SK-N-SH (cell line): Measurements from ENCODE around the gene DXO. TPM values are rescaled to one million over a fixed set of nuclear protein-coding genes. Genes with fewer than 3 reads are reported as not detected.

Experiments used
- CTCF ChIA-PET: fragments of 300-600, 350-600 bp; formaldehyde crosslinking; extraction: SDS; loops from one replicate; lab custom pipeline; 2021; lab: Yijun Ruan, JAX
- POLR2A ChIA-PET: fragments of 350-600 bp; sonication (Branson Sonifier 250); formaldehyde crosslinking; extraction: SDS; loops from one replicate; lab custom pipeline; 2020; ENCODE audit warnings: antibody characterized with exemption, inconsistent platforms; lab: Yijun Ruan, JAX
- DNase-seq: peaks from one replicate; pipeline ENCODE4 v3.0.0; 2012
- H2AFZ ChIP-seq: fragments of 200-600 bp; sonication (generic); 2 replicates; pipeline ENCODE4 v1.8.1; 2016; ENCODE audit warnings: antibody characterized with exemption, mild to moderate bottlenecking, low read depth
- H3F3A ChIP-seq: fragments of 200-600 bp; sonication (generic); replicated peaks from 2 replicates; pipeline ENCODE3; 2016; ENCODE audit warnings: antibody characterized with exemption, mild to moderate bottlenecking; ENCODE audit not compliant: insufficient read depth
- H3K27ac ChIP-seq, 2 experiments: fragments of 200-500 bp in 1 of 2; fragments of 200-600 bp in 1 of 2; sonication (Bioruptor generic) in 1 of 2; sonication (generic), shearing (Covaris generic) in 1 of 2; 2 replicates each; pipeline versions ENCODE4 v1.5.1 to v1.6.1; 2014 to 2016; ENCODE audit warnings: low read depth in 2 of 2, inconsistent platforms in 1 of 2, low read length in 1 of 2, mild to moderate bottlenecking in 1 of 2, mixed read lengths in 1 of 2
- H3K27me3 ChIP-seq: fragments of 200-600 bp; sonication (generic), shearing (Covaris generic); 2 replicates; pipeline ENCODE4 v1.6.1; 2016; ENCODE audit warnings: mixed run types; ENCODE audit not compliant: insufficient read depth
- H3K36me3 ChIP-seq, 2 experiments: fragments of 200-500 bp in 1 of 2; fragments of 200-600 bp in 1 of 2; sonication (Bioruptor generic) in 1 of 2; sonication (generic) in 1 of 2; replicated peaks in 1 of 2; 2 replicates each; pipeline versions ENCODE3 to v1.5.1; 2014 to 2016; ENCODE audit warnings: low read length in 1 of 2, mild to moderate bottlenecking in 1 of 2; ENCODE audit not compliant: insufficient read depth in 2 of 2, control insufficient read depth in 1 of 2
- H3K4me1 ChIP-seq, 2 experiments: fragments of 200-500 bp in 1 of 2; fragments of 200-600 bp in 1 of 2; sonication (Bioruptor generic) in 1 of 2; sonication (generic), shearing (Covaris generic) in 1 of 2; 2 replicates each; pipeline versions ENCODE4 v1.5.1 to v1.6.1; 2014 to 2016; ENCODE audit warnings: low read depth in 1 of 2, low read length in 1 of 2, mixed run types in 1 of 2; ENCODE audit not compliant: insufficient read depth in 2 of 2, control insufficient read depth in 1 of 2
- H3K4me2 ChIP-seq: fragments of 200-600 bp; sonication (generic), shearing (Covaris generic); 2 replicates; pipeline ENCODE4 v1.6.1; 2017; ENCODE audit warnings: mixed run types
- H3K4me3 ChIP-seq, 2 experiments: fragments of 200-500 bp in 1 of 2; fragments of 200-600 bp in 1 of 2; sonication (Bioruptor generic) in 1 of 2; sonication (generic), shearing (Covaris generic) in 1 of 2; 2 replicates each; pipeline versions ENCODE4 v1.5.1 to v1.8.1; 2014 to 2016; ENCODE audit warnings: low read depth in 2 of 2, inconsistent platforms in 1 of 2, low read length in 1 of 2, mild to moderate bottlenecking in 1 of 2, mixed read lengths in 1 of 2, moderate library complexity in 1 of 2
- H3K79me2 ChIP-seq: fragments of 200-600 bp; sonication (generic); 2 replicates; pipeline ENCODE4 v1.8.1; 2017; ENCODE audit warnings: mild to moderate bottlenecking; ENCODE audit not compliant: insufficient read depth
- H3K9ac ChIP-seq: fragments of 200-600 bp; sonication (generic); 2 replicates; pipeline ENCODE4 v1.6.1; 2017; ENCODE audit warnings: mixed run types
- H3K9me2 ChIP-seq: fragments of 200-600 bp; sonication (generic); 2 replicates; pipeline ENCODE4 v1.6.1; 2017; ENCODE audit warnings: mixed run types
- H3K9me3 ChIP-seq: fragments of 200-600 bp; sonication (generic); 2 replicates; pipeline ENCODE4 v1.6.1; 2017; ENCODE audit warnings: mixed run types, mild to moderate bottlenecking, moderate library complexity
- H4K20me1 ChIP-seq: fragments of 200-600 bp; sonication (generic); 2 replicates; pipeline ENCODE4 v1.6.1; 2017; ENCODE audit warnings: mild to moderate bottlenecking, mixed run types; ENCODE audit not compliant: insufficient read depth
- CHD2 ChIP-seq: fragments of 150-350 bp; IDR thresholded peaks from 2 replicates; pipeline ENCODE4 v1.6.1; 2018; ENCODE audit warnings: low read length; ENCODE audit not compliant: partially characterized antibody
- CTCF ChIP-seq: fragments of 200-600 bp; sonication (generic); IDR thresholded peaks from 2 replicates; pipeline ENCODE4 v1.6.1; 2017; ENCODE audit warnings: antibody characterized with exemption, mild to moderate bottlenecking, moderate library complexity
- EP300 ChIP-seq, 2 experiments: IDR thresholded peaks; 2 replicates each; pipeline versions ENCODE4 v1.4.0 to v1.6.1; 2012; ENCODE audit warnings: borderline replicate concordance in 1 of 2, low read depth in 1 of 2, low read length in 1 of 2
- EZH2phosphoT487 ChIP-seq: fragments of 200-600 bp; sonication (generic); IDR thresholded peaks from 2 replicates; pipeline ENCODE4 v1.6.1; 2017; ENCODE audit warnings: low read depth, mixed run types, mild to moderate bottlenecking, antibody characterized with exemption, moderate library complexity, borderline replicate concordance
- FOSL2 ChIP-seq: IDR thresholded peaks from 2 replicates; pipeline ENCODE4 v1.4.0; 2012; ENCODE audit warnings: low read depth, mild to moderate bottlenecking, moderate library complexity, borderline replicate concordance
- FOXM1 ChIP-seq: IDR thresholded peaks from 2 replicates; pipeline ENCODE4 v1.4.0; 2012; ENCODE audit warnings: low read depth, mild to moderate bottlenecking
- GATA2 ChIP-seq: sonication (generic); formaldehyde crosslinking; IDR thresholded peaks from 2 replicates; pipeline ENCODE4 v1.5.0; 2020; ENCODE audit warnings: mild to moderate bottlenecking, missing genetic modification reagents
- JUND ChIP-seq: IDR thresholded peaks from 2 replicates; pipeline ENCODE4 v1.4.0; 2012
- MAX ChIP-seq: IDR thresholded peaks from 2 replicates; pipeline ENCODE4 v1.4.0; 2012; ENCODE audit warnings: low read depth
- MEF2A ChIP-seq: IDR thresholded peaks from 2 replicates; pipeline ENCODE4 v1.4.0; 2012; ENCODE audit warnings: low read depth, borderline replicate concordance
- NRF1 ChIP-seq: IDR thresholded peaks from 2 replicates; pipeline ENCODE4 v1.6.1; 2012; ENCODE audit warnings: low read depth, mild to moderate bottlenecking, low read length
- PBX3 ChIP-seq: IDR thresholded peaks from 2 replicates; pipeline ENCODE4; 2012
- POLR2AphosphoS5 ChIP-seq: IDR thresholded peaks from 2 replicates; pipeline ENCODE4 v1.6.1; 2012; ENCODE audit warnings: low read depth, low read length
- RAD21 ChIP-seq: IDR thresholded peaks from 2 replicates; pipeline ENCODE4 v1.6.1; 2012; ENCODE audit warnings: mild to moderate bottlenecking, low read length
- REST ChIP-seq: IDR thresholded peaks from 2 replicates; pipeline ENCODE4 v1.6.1; 2012; ENCODE audit warnings: mild to moderate bottlenecking, low read depth, low read length, moderate library complexity
- RFX5 ChIP-seq: IDR thresholded peaks from 2 replicates; pipeline ENCODE4 v1.6.1; 2012; ENCODE audit warnings: mild to moderate bottlenecking, improper control_type of control experiment, low read length
- SIN3A ChIP-seq: IDR thresholded peaks from 2 replicates; pipeline ENCODE4 v1.6.1; 2012; ENCODE audit warnings: low read depth, mild to moderate bottlenecking, low read length, moderate library complexity, borderline replicate concordance
- SMC3 ChIP-seq: IDR thresholded peaks from 2 replicates; pipeline ENCODE4 v1.6.1; 2012; ENCODE audit warnings: low read depth, low read length, improper control_type of control experiment
- TAF1 ChIP-seq: IDR thresholded peaks from 2 replicates; pipeline ENCODE4 v1.6.1; 2012; ENCODE audit warnings: low read depth, mild to moderate bottlenecking, low read length, moderate library complexity, borderline replicate concordance
- TCF12 ChIP-seq: IDR thresholded peaks from 2 replicates; pipeline ENCODE4 v1.4.0; 2012
- TEAD4 ChIP-seq: IDR thresholded peaks from 2 replicates; pipeline ENCODE4 v1.4.0; 2012; ENCODE audit warnings: mild to moderate bottlenecking, borderline replicate concordance; ENCODE audit not compliant: insufficient read depth
- USF2 ChIP-seq: fragments of 150-350 bp; IDR thresholded peaks from 2 replicates; pipeline ENCODE4 v1.6.1; 2017; ENCODE audit warnings: antibody characterized with exemption, low read length, low read depth, borderline replicate concordance
- YY1 ChIP-seq: IDR thresholded peaks from 2 replicates; pipeline ENCODE4 v1.4.0; 2012; ENCODE audit warnings: low read depth, mild to moderate bottlenecking
- ZBTB33 ChIP-seq: IDR thresholded peaks from 2 replicates; pipeline ENCODE4 v1.4.0; 2012; ENCODE audit warnings: low read depth, borderline replicate concordance
- WGBS: methylation state at CpG from one replicate; pipeline ENCODE4 v1.1.6; 2017; ENCODE audit warnings: low lambda C conversion rate; 5-methylcytosine and 5-hydroxymethylcytosine counted together
- polyA plus RNA-seq, 3 experiments: library from polyadenylated mRNA; depleted of rRNA; stranded (reverse); fragments of >200 nt; gene quantifications; 2 replicates each; pipeline ENCODE4 v1.2.3, GENCODE V29; 2012

Gene DXO
- polyA plus RNA-seq, 1 of the 3 experiments (the other 2 are of a cell fraction), result 25.3 TPM

- H3F3A ChIP-seq, result peaks cover 25% of the 10 kb centered on the region
- POLR2A ChIA-PET, result no interaction called here
- TF ChIP-seq ZBTB33 (no peak), JUND (peak; percentile 19), EP300 (IDR thresholded peaks at IDR 0.05; ENCODE audit: borderline replicate concordance in 1 of 2, low read depth in 1 of 2, low read length in 1 of 2) (no peak), TEAD4 (no peak), NRF1 (no peak), REST (no peak), USF2 (no peak), YY1 (no peak), TAF1 (no peak), FOXM1 (no peak), TCF12 (no peak), RAD21 (no peak), RFX5 (no peak), EZH2phosphoT487 (no peak), MEF2A (no peak), PBX3 (peak; percentile 20; the same call in 1 of the 2 replicates), SMC3 (no peak), POLR2AphosphoS5 (peak; percentile 40), CTCF (no peak), MAX (0 out of 2 replicates have a peak, but pooled peaks have one; percentile 27), GATA2 (no peak), SIN3A (no peak), CHD2 (no peak), FOSL2 (no peak)
Observed at GRCh38 chr6:31948753-31949413, 23.1 kb downstream of the DXO start.

More at GRCh38 chr6:31948753-31949413, 23.1 kb downstream of the DXO start:
- Histone ChIP-seq H3K9ac (no peak overlapping the region), H3K9me2 (no peaks in the 10 kb centered on the region), H3K4me2 (no peak overlapping the region), H3K27ac (no peak overlapping the region), H4K20me1 (no peaks in the 10 kb centered on the region), H3K79me2 (no peaks in the 10 kb centered on the region), H3K4me3 (no peak overlapping the region), H2AFZ (no peak overlapping the region), H3K9me3 (no peaks in the 10 kb centered on the region), H3K36me3 (peaks cover 4 to 32% of the 10 kb centered on the region in 2 experiments), H3K27me3 (no peaks in the 10 kb centered on the region), H3K4me1 (peaks cover 9 to 14% of the 10 kb centered on the region in 2 experiments; a peak in 1 of 4 replicates)
- 55% methylated on average over 3 of the region's 6 CpGs for WGBS
- no peak for DNase-seq
- CTCF ChIA-PET, result interaction anchor here (0.6 to 2.7 kb wide), 2 partner anchors 22 to 59 kb away, joined by 4 to 9 read pairs; partner anchors contain the start of gene DXO
